GM18505 (cell line): ENCODE data around the gene TLL2.

Experiments
- ATAC-seq: cut with Tn5 transposase; IDR thresholded peaks from one replicate; pipeline ENCODE4 v1.9.1; 2021; ENCODE audit not compliant: unreplicated experiment
- POLR2A ChIP-seq: IDR thresholded peaks from 4 replicates; pipeline ENCODE4 v1.6.1; 2011; ENCODE audit warnings: borderline replicate concordance; ENCODE audit not compliant: insufficient read depth, insufficient read length; ENCODE audit errors: extremely low read depth

Gene TLL2

GRCh38 chr10:96324447-96324846 lies 189.3 kb downstream of the TLL2 start:
- ATAC-seq, result no peak
- TF ChIP-seq POLR2A, result no peak

- TF ChIP-seq POLR2A, result no peak
- no peak for ATAC-seq
These were observed 191.5 kb downstream of the TLL2 start for GRCh38 chr10:96322275-96322674.

- TF ChIP-seq POLR2A, result no peak
These were observed 191.9 kb downstream of the TLL2 start for GRCh38 chr10:96321822-96322221.

GRCh38 chr10:96319754-96320474 lies 193.8 kb downstream of the TLL2 start:
- no peak for TF ChIP-seq POLR2A
- no peak for ATAC-seq

More at GRCh38 chr10:96321822-96322221, 191.9 kb downstream of the TLL2 start:
- no peak for ATAC-seq

GRCh38 chr10:96317067-96317833 lies 196.5 kb downstream of the TLL2 start:
- ATAC-seq, result no peak
- no peak for TF ChIP-seq POLR2A
